RPMI8226 (cell line): ENCODE measurements around the gene GOLGA8B.
"Not testable (repeated sequence)": the region's sequence is repeated elsewhere in the genome, so short reads cannot be mapped to it uniquely, and the experiment has no call there.

Experiments
- DNase-seq: peaks from one replicate; pipeline ENCODE4 v3.0.0-alpha.2; 2015

Gene GOLGA8B

DNA sequence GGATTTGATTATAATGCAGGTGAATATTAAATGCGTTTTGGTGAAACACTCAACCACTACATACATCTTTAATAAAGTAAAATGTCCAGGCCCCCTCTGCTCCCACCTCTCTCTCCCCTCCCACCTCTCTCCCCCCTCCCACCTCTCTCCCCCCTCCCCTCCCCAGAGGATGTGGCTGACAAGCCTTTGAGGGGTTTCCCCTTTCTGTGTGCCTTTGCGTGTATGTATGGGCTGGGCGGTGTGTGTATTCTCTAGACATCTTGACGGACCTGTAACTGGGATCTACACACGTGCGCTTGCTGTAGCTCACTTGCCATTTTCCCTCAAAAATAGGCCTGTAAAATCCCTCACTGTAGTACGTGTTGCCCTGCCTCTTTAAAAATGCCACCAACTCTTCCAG is 28.3 kb downstream of the GOLGA8B start:
- not testable (repeated sequence) for DNase-seq

DNA sequence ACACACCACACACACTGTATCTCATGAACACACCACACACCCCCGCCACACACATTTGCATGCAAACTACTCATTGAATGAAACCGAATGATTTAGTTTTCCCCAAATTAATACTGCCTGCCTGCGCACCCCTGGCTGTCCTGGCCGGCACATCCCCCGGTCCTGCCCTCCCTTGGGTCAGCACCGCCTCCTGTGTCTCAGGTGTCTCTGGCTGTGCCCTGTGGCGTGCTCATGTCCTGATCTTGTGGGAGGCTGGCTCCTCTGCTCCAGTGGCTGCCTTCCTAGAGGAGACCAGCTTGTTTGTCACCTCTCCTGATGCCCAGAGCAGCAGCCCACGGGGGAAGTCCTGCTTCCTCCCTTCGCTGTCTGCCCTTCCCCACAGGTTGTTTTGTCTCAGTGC is 28.7 kb downstream of the GOLGA8B start:
- DNase-seq = not testable (repeated sequence)

DNA sequence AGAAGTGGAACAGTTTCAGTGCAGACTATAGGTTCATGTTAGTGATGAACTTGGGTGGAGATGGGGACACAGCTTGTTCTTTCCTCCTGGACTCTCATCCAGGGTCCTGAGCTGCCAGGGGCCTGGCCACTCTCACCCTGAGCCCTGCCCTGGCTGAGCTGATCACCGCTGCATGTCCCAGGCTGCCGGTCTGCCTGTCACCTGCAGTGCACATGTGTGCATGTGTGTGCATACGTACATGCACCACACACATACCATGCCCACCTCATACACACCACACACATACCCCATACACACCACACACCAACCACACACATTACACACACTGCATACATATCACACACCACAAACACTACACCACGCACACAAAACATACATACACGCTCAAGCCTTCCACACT is 29.3 kb downstream of the GOLGA8B start:
- DNase-seq = not testable (repeated sequence)

DNA sequence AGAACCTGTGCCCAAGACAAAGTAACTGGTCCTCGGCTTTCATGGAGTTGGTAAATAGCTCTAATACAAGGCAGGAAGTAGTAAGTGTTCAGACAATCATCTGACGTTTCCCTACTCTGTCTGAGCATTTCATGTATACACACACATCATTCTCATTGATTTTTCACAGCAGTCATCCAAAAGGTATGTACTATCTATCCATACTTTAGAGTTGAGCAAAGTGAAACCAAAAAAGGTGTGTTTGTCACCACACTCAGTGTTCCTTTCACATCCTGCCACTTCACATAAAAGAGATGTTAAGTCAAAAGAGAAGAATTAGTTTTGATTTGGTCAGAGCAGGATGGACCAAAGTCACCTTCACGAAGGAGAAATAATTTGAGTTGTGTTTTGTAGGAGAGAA is 33.3 kb downstream of the GOLGA8B start:
- DNase-seq = not testable (repeated sequence)

DNA sequence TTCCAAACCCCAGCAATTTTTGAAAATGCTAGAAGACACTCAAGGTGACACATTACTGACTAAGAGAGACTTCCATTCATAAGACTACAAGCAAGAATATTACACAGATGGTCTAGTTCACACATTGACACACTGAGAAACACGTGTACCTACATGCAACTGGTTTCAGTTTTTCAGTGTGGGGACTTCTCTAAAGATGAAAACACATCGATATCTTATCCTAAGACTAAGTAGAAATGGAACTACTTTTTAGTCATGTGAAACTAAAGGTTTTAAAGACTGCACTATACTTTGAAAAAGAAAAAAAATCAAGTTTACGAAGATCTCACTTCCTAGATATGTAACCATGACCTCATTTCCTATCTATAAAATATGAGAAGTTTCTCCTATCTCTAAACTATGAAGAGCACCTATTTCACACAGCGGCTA is 34.1 kb downstream of the GOLGA8B start:
- not testable (repeated sequence) for DNase-seq

DNA sequence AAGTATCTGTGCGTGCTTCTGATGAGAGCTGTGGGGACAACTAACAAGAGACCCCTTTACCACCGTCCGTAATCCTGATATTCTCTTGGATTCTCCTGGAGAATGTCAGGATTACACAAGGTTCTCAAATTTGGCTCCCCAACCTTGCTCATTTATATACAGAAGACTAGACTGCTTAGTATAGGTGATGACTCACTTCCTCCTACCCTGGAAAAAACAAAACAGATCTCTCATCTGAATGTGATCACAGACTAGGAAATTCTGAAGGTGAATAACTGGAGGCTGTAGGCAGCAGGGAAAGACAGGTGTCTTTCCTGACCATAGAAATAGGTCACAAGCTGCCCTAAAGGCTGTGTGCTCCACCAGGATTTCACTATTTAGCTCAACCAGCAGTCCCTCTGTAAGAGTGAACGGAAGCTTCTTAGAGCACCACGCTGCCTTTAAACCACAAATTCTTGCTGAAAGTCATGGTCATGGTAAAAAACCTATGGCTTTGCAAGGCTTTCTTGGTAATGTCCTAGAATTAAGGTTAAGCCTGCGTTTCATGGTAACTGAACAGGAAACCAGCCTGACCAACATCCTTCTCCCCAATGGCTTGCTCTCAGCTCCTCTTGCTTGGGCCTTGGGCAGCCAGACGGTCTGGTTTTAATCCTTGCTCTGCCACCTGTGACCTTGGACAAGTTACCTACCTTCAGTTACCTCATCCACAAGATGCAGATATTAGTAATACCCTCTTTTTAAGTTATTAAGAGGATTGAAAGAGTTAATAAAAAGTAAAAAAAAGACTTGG is 39.4 kb downstream of the GOLGA8B start:
- not testable (repeated sequence) for DNase-seq

DNA sequence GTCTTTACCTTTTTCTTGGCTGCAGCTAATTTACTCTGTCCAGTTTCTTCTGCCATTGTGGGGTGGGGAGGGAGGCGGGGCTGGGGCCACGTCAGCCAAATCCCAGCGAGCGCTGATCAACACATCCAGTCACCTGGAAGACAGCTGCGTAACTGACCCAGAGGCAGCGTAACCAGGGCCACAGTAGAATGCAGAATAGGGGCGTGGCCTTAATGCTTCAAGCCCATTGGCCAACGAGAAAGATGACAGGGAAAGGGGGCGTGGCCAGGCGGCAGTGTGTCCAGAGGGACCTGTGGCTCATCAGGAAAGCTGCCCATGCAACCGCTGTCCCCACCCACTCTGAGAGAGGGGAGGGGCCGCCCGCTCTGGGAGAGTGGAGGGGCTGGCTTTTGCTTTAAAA is 47.6 kb downstream of the GOLGA8B start:
- not testable (repeated sequence) for DNase-seq
